Measurements from ENCODE around the gene MYF5.

- no peak for TF ChIP-seq CTCF (conservative IDR thresholded peaks at IDR 0.05; ENCODE audit: low read depth, low read length)
- TF ChIP-seq RAD21 (IDR thresholded peaks at IDR 0.05; ENCODE audit: low read length), result no peak
- TF ChIP-seq POLR2A (IDR thresholded peaks at IDR 0.05; ENCODE audit: low read depth, low read length), result no peak
- TF ChIP-seq CEBPB (IDR thresholded peaks at IDR 0.05; ENCODE audit: low read depth, low read length), result no peak
- TF ChIP-seq USF2 (IDR thresholded peaks at IDR 0.05; ENCODE audit: low read depth, low read length), result no peak
- TF ChIP-seq RFX5 (IDR thresholded peaks at IDR 0.05; ENCODE audit: low read depth, low read length), result no peak
- no peak for TF ChIP-seq FOS (IDR thresholded peaks at IDR 0.05; ENCODE audit: low read depth, low read length)
- no peak for TF ChIP-seq MXI1 (IDR thresholded peaks at IDR 0.05; ENCODE audit: borderline replicate concordance, low read depth, low read length)
- TF ChIP-seq CHD1 (IDR thresholded peaks at IDR 0.05; ENCODE audit: low read depth, low read length), result no peak
- no peak for TF ChIP-seq SMC3 (IDR thresholded peaks at IDR 0.05; ENCODE audit: low read depth, low read length)
- no peak for TF ChIP-seq RCOR1 (IDR thresholded peaks at IDR 0.05; ENCODE audit: insufficient replicate concordance, low read length)
- TF ChIP-seq MAFK (IDR thresholded peaks at IDR 0.05; ENCODE audit: low read depth, low read length), result no peak
Observed at GRCh38 chr12:80681287-80681686, 35.4 kb upstream of the MYF5 start.
